H9 (cell line): ENCODE measurements around the gene SASS6. TPM values are rescaled to one million over a fixed set of nuclear protein-coding genes. Genes with fewer than 3 reads are reported as not detected.
A peak's percentile ranks its signal among the peaks of the same experiment; 100 is the strongest.

Experiments
- DNase-seq: peaks from one replicate; pipeline ENCODE4 v3.0.0-alpha.2; 2017
- H2AFZ ChIP-seq: one replicate; pipeline ENCODE4 v1.6.1; 2013; ENCODE audit warnings: mild to moderate bottlenecking, low read length, control low read depth, moderate library complexity
- H2AK5ac ChIP-seq: 2 replicates; pipeline ENCODE4 v1.6.1; 2013; ENCODE audit warnings: low read length, control low read depth, mixed read lengths; ENCODE audit not compliant: insufficient read length
- H2BK120ac ChIP-seq: one replicate; pipeline ENCODE4 v1.6.1; 2013; ENCODE audit warnings: low read depth, mild to moderate bottlenecking, low read length, control low read depth, inconsistent platforms; ENCODE audit not compliant: poor library complexity, severe bottlenecking
- H2BK12ac ChIP-seq: 2 replicates; pipeline ENCODE4 v1.6.1; 2013; ENCODE audit warnings: low read length, control low read depth, mixed read lengths, low read depth; ENCODE audit not compliant: insufficient read length
- H2BK15ac ChIP-seq: 2 replicates; pipeline ENCODE4 v1.6.1; 2013; ENCODE audit warnings: low read depth, low read length, control low read depth
- H2BK20ac ChIP-seq: one replicate; pipeline ENCODE4 v1.6.1; 2013; ENCODE audit warnings: low read depth, mild to moderate bottlenecking, low read length, control low read depth, inconsistent platforms; ENCODE audit not compliant: poor library complexity, severe bottlenecking
- H2BK5ac ChIP-seq: 2 replicates; pipeline ENCODE4 v1.6.1; 2013; ENCODE audit warnings: low read length, control low read depth, mixed read lengths; ENCODE audit not compliant: insufficient read length
- H3K14ac ChIP-seq: 2 replicates; pipeline ENCODE4 v1.6.1; 2013; ENCODE audit warnings: low read length, control low read depth; ENCODE audit not compliant: insufficient read depth
- H3K18ac ChIP-seq: 2 replicates; pipeline ENCODE4 v1.6.1; 2013; ENCODE audit warnings: low read depth, mild to moderate bottlenecking, mixed read lengths, low read length, control low read depth; ENCODE audit not compliant: insufficient read length
- H3K23ac ChIP-seq: 2 replicates; pipeline ENCODE4 v1.6.1; 2013; ENCODE audit warnings: low read length, control low read depth, mixed read lengths, low read depth; ENCODE audit not compliant: insufficient read length
- H3K23me2 ChIP-seq: 2 replicates; pipeline ENCODE4 v1.6.1; 2013; ENCODE audit warnings: low read depth, mild to moderate bottlenecking, mixed read lengths, low read length, control low read depth; ENCODE audit not compliant: insufficient read length, poor library complexity, severe bottlenecking
- H3K27ac ChIP-seq: 2 replicates; pipeline ENCODE4 v1.5.1; 2013; ENCODE audit warnings: low read length, control low read depth, mixed read lengths, low read depth; ENCODE audit not compliant: insufficient read length
- H3K27me3 ChIP-seq: 2 replicates; pipeline ENCODE4 v1.6.1; 2013; ENCODE audit warnings: low read length, control low read depth, inconsistent platforms; ENCODE audit not compliant: insufficient read depth
- H3K4ac ChIP-seq: 2 replicates; pipeline ENCODE4 v1.6.1; 2013; ENCODE audit warnings: low read depth, mild to moderate bottlenecking, control low read depth, inconsistent platforms, low read length, moderate library complexity
- H3K4me1 ChIP-seq: 2 replicates; pipeline ENCODE4 v1.6.1; 2013; ENCODE audit warnings: low read length, control low read depth, inconsistent platforms; ENCODE audit not compliant: insufficient read depth
- H3K4me2 ChIP-seq: 2 replicates; pipeline ENCODE4 v1.6.1; 2013; ENCODE audit warnings: low read length, control low read depth, mixed read lengths; ENCODE audit not compliant: insufficient read length, insufficient read depth
- H3K56ac ChIP-seq: 2 replicates; pipeline ENCODE4 v1.6.1; 2013; ENCODE audit warnings: low read depth, mild to moderate bottlenecking, mixed read lengths, low read length, control low read depth; ENCODE audit not compliant: insufficient read length
- H3K79me1 ChIP-seq: 2 replicates; pipeline ENCODE4 v1.6.1; 2013; ENCODE audit warnings: low read depth, mild to moderate bottlenecking, moderate library complexity, low read length, control low read depth, inconsistent platforms; ENCODE audit not compliant: insufficient read depth, poor library complexity, severe bottlenecking
- H3K79me2 ChIP-seq: 2 replicates; pipeline ENCODE4 v1.6.1; 2013; ENCODE audit warnings: low read length, control low read depth, inconsistent platforms; ENCODE audit not compliant: insufficient read depth
- H3K9ac ChIP-seq: 2 replicates; pipeline ENCODE4 v1.6.1; 2013; ENCODE audit warnings: low read length, control low read depth, mixed read lengths; ENCODE audit not compliant: insufficient read length; ENCODE audit errors: extremely low read depth
- H3K9me3 ChIP-seq: one replicate; pipeline ENCODE4 v1.6.1; 2013; ENCODE audit warnings: low read depth, low read length, inconsistent platforms; ENCODE audit not compliant: control insufficient read depth
- H3T11ph ChIP-seq: one replicate; pipeline ENCODE4 v1.6.1; 2013; ENCODE audit warnings: mild to moderate bottlenecking, low read length, control low read depth, inconsistent platforms
- H4K20me1 ChIP-seq: one replicate; pipeline ENCODE4 v1.6.1; 2013; ENCODE audit not compliant: control insufficient read depth, insufficient read length, insufficient read depth
- H4K5ac ChIP-seq: 2 replicates; pipeline ENCODE4 v1.6.1; 2013; ENCODE audit warnings: low read depth, mild to moderate bottlenecking, mixed read lengths, low read length, control low read depth; ENCODE audit not compliant: insufficient read length
- H4K8ac ChIP-seq: replicated peaks from 2 replicates; pipeline ENCODE4 v1.6.1; 2013; ENCODE audit warnings: low read length, control low read depth, mixed read lengths, low read depth; ENCODE audit not compliant: insufficient read length
- H4K91ac ChIP-seq: 2 replicates; pipeline ENCODE4 v1.6.1; 2013; ENCODE audit warnings: low read depth, mild to moderate bottlenecking, moderate library complexity, mixed read lengths, low read length, control low read depth; ENCODE audit not compliant: insufficient read length
- H3K27ac Mint-ChIP-seq, 3 experiments: 2 replicates in 2 of 3; 3 replicates in 1 of 3; pipeline ENCODE4 v1.8.0; 2020 to 2021; ENCODE audit warnings: mixed read lengths in 3 of 3, mild to moderate bottlenecking in 1 of 3, moderate library complexity in 1 of 3
- H3K27me3 Mint-ChIP-seq: 2 replicates; pipeline ENCODE4 v1.8.0; 2021; ENCODE audit warnings: low read depth, mild to moderate bottlenecking, moderate library complexity, mixed read lengths
- H3K36me3 Mint-ChIP-seq, 3 experiments: 2 replicates in 2 of 3; 3 replicates in 1 of 3; pipeline ENCODE4 v1.8.0; 2020 to 2021; ENCODE audit warnings: low read depth in 3 of 3, mixed read lengths in 3 of 3; ENCODE audit not compliant: insufficient read depth in 1 of 3
- H3K4me1 Mint-ChIP-seq, 2 experiments: 2 replicates each; pipeline ENCODE4 v1.8.0; 2020; ENCODE audit warnings: mixed read lengths in 2 of 2
- H3K4me3 Mint-ChIP-seq, 2 experiments: 2 replicates in 1 of 2; 3 replicates in 1 of 2; pipeline ENCODE4 v1.8.0; 2020 to 2021; ENCODE audit warnings: mild to moderate bottlenecking in 2 of 2, mixed read lengths in 2 of 2, moderate library complexity in 1 of 2
- H3K9me3 Mint-ChIP-seq, 2 experiments: 2 replicates in 1 of 2; 3 replicates in 1 of 2; pipeline ENCODE4 v1.8.0; 2020; ENCODE audit warnings: mild to moderate bottlenecking in 2 of 2, mixed read lengths in 2 of 2, moderate library complexity in 1 of 2
- CTCF ChIP-seq: fragments of 200-600 bp; sonication (generic); conservative IDR thresholded peaks from 3 replicates; pipeline ENCODE4 v1.8.0; 2021; ENCODE audit warnings: antibody characterized with exemption, mild to moderate bottlenecking
- WGBS: extraction: QIAGEN DNeasy Blood & Tissue Kit; methylation state at CpG from one replicate; pipeline ENCODE4 v1.1.7; 2013; ENCODE audit warnings: missing lambda C conversion rate, low lambda C conversion rate, mixed read lengths; ENCODE audit not compliant: insufficient read length; ENCODE audit errors: extremely low coverage; 5-methylcytosine and 5-hydroxymethylcytosine counted together
- total RNA-seq: library from RNA; stranded (reverse); gene quantifications from 2 replicates; pipeline ENCODE4 v1.2.1, GENCODE V29; 2021

SASS6 gene
- total RNA-seq, 1 experiment from 2014 or later = 15.2 TPM

GRCh38 chr1:100038660-100039287 is 94.0 kb downstream of the SASS6 start:
- no peak overlapping the region for H2BK120ac ChIP-seq
- peak overlapping the region; percentile 95 to 97 (median 96) for H3K27ac Mint-ChIP-seq
- H3K23me2 ChIP-seq = peaks cover 5% of the 10 kb centered on the region
- H2AFZ ChIP-seq = no peak overlapping the region
- H4K8ac ChIP-seq = no peak overlapping the region
- no peaks in the 10 kb centered on the region for H3K27me3 ChIP-seq
- H3K14ac ChIP-seq = peak overlapping the region; percentile 99; the same call in 1 of the 2 replicates
- no peaks in the 10 kb centered on the region; the same call in none of the 2 replicates for H3K4me1 ChIP-seq
- no peaks in the 10 kb centered on the region for H3K79me1 ChIP-seq
- no peak overlapping the region for H3T11ph ChIP-seq
- H2BK15ac ChIP-seq = no peak overlapping the region
- H4K5ac ChIP-seq = no peak overlapping the region
- H3K23ac ChIP-seq = no peak overlapping the region
- H3K79me2 ChIP-seq = peaks cover 32% of the 10 kb centered on the region; the same call in 1 of the 2 replicates
- peak overlapping the region; percentile 90 for H3K4me2 ChIP-seq
- no peaks in the 10 kb centered on the region for H3K9me3 ChIP-seq
- peak; percentile 38 for DNase-seq
- no peak overlapping the region for H3K4ac ChIP-seq
- TF ChIP-seq CTCF = no peak
- no peak overlapping the region for H3K27ac ChIP-seq
- no peak overlapping the region for H2BK12ac ChIP-seq
- no CpG with 5 or more reads among the region's 37 CpGs for WGBS
- H3K9ac ChIP-seq = peak overlapping the region; percentile 98
- H3K27me3 Mint-ChIP-seq = no peaks in the 10 kb centered on the region
- H3K4me1 Mint-ChIP-seq = peaks cover 18 to 34% of the 10 kb centered on the region in 2 experiments
- peaks cover 7 to 15% (median 13%) of the 10 kb centered on the region in 3 experiments for H3K36me3 Mint-ChIP-seq
- H2BK5ac ChIP-seq = no peak overlapping the region
- H3K9me3 Mint-ChIP-seq = peaks cover 3 to 4% of the 10 kb centered on the region in 2 experiments; a peak in 3 of 5 replicates
- no peak overlapping the region for H2BK20ac ChIP-seq
- no peak overlapping the region for H2AK5ac ChIP-seq
- H3K56ac ChIP-seq = no peak overlapping the region
- no peak overlapping the region for H4K91ac ChIP-seq
- peak overlapping the region; percentile 74 for H3K18ac ChIP-seq
- H3K4me3 Mint-ChIP-seq = peak overlapping the region; percentile 88 to 98
- H4K20me1 ChIP-seq = no peaks in the 10 kb centered on the region
